ENCODE data around the gene UGT1A6.

DNA sequence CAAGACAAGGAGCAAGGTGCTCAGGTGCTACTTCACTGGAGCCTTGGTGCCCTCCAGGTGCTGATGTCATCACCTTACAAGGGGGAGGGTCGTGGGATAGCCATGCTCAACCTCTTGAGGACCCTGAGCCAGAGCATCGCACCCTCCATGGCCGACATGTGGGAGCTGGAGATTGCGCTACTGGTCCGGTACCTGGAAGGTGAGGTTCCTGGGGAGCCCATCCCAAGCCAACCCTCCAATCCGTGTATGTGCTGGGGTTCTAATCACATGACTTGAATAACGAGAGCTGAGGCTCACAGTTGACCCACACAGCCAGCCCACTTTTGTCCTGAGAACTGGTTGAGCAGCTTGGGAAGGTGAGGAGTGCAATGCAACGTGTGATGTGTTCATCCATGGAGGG is 111.3 kb downstream of the UGT1A6 start:
- no peak for TF ChIP-seq EZH2 (IDR thresholded peaks at IDR 0.05; ENCODE audit: borderline replicate concordance, low read length)
- TF ChIP-seq, protein P1, sequence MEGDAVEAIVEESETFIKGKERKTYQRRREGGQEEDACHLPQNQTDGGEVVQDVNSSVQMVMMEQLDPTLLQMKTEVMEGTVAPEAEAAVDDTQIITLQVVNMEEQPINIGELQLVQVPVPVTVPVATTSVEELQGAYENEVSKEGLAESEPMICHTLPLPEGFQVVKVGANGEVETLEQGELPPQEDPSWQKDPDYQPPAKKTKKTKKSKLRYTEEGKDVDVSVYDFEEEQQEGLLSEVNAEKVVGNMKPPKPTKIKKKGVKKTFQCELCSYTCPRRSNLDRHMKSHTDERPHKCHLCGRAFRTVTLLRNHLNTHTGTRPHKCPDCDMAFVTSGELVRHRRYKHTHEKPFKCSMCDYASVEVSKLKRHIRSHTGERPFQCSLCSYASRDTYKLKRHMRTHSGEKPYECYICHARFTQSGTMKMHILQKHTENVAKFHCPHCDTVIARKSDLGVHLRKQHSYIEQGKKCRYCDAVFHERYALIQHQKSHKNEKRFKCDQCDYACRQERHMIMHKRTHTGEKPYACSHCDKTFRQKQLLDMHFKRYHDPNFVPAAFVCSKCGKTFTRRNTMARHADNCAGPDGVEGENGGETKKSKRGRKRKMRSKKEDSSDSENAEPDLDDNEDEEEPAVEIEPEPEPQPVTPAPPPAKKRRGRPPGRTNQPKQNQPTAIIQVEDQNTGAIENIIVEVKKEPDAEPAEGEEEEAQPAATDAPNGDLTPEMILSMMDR (IDR thresholded peaks at IDR 0.05; ENCODE audit: low read length) = no peak
